Fibroblast of the aortic adventitia (primary cell): ENCODE measurements around the gene PNN. TPM values are rescaled to one million over a fixed set of nuclear protein-coding genes. Genes with fewer than 3 reads are reported as not detected.
"Not testable (repeated sequence)": the region's sequence is repeated elsewhere in the genome, so short reads cannot be mapped to it uniquely, and the experiment has no call there.

Experiments used
- DNase-seq: peaks from one replicate; pipeline ENCODE4 v3.0.0-alpha.2; 2010; ENCODE audit warnings: low read depth
- H3K4me3 ChIP-seq: 2 replicates; pipeline ENCODE4 v1.5.1; 2011; ENCODE audit warnings: low read depth, mild to moderate bottlenecking, control low read depth, low read length, moderate library complexity
- total RNA-seq: library from RNA; depleted of rRNA; stranded (reverse); fragments of >200 nt; gene quantifications from 2 replicates; pipeline ENCODE4 v1.2.3, GENCODE V29; 2012; ENCODE audit warnings: low replicate concordance
- TF ChIP-seq, protein P1 (sequence below): IDR thresholded peaks from 2 replicates; pipeline ENCODE4 v1.5.1; 2011; ENCODE audit warnings: mild to moderate bottlenecking, low read length, control low read depth, inconsistent platforms; ENCODE audit not compliant: insufficient read depth

The PNN gene
- 21.7 and 44.2 TPM in 2 replicates for total RNA-seq

DNA sequence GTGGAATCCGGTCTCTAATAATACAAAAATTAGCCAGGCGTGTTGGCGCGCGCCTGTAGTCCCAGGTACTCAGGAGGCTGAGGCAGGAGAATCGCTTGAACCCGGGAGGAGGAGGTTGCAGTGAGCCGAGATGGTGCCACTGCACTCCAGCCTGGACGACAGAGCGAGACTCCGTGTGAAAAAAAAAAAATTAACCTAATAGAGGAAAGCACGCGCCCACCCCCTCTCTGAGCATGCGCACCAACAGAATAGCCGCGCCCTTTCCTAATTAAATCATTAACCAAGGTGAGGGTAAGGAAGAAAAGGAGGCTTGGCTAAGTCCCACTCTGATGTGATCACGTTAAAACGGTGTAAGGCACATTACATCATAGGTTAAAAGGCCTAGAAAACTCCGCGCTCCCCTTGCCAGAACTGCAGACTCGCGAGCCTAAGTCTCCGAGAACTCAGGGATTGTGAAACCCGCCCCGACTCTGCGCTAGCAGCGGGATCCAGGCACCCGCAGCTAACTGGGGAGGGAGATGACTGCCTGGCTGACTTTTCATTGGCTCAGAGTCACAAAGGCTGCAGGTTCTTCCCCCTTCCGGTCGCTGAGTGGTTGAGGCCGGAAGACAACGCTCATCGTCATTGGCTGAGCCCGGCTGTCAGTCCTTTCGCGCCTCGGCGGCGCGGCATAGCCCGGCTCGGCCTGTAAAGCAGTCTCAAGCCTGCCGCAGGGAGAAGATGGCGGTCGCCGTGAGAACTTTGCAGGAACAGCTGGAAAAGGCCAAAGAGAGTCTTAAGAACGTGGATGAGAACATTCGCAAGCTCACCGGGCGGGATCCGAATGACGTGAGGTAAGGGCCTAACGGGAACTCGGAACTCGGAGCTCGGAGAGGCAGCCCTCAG is at the start of gene PNN:
Gene PNN, plus strand, starts transcription at position 695 of the 885 bp plus-strand sequence. Its CDS starts 26 bp downstream, at position 721.
- TF ChIP-seq, protein P1, sequence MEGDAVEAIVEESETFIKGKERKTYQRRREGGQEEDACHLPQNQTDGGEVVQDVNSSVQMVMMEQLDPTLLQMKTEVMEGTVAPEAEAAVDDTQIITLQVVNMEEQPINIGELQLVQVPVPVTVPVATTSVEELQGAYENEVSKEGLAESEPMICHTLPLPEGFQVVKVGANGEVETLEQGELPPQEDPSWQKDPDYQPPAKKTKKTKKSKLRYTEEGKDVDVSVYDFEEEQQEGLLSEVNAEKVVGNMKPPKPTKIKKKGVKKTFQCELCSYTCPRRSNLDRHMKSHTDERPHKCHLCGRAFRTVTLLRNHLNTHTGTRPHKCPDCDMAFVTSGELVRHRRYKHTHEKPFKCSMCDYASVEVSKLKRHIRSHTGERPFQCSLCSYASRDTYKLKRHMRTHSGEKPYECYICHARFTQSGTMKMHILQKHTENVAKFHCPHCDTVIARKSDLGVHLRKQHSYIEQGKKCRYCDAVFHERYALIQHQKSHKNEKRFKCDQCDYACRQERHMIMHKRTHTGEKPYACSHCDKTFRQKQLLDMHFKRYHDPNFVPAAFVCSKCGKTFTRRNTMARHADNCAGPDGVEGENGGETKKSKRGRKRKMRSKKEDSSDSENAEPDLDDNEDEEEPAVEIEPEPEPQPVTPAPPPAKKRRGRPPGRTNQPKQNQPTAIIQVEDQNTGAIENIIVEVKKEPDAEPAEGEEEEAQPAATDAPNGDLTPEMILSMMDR = no peak
- H3K4me3 ChIP-seq = peak within 1 kb of the TSS; percentile 94
- DNase-seq = peak; percentile 100

DNA sequence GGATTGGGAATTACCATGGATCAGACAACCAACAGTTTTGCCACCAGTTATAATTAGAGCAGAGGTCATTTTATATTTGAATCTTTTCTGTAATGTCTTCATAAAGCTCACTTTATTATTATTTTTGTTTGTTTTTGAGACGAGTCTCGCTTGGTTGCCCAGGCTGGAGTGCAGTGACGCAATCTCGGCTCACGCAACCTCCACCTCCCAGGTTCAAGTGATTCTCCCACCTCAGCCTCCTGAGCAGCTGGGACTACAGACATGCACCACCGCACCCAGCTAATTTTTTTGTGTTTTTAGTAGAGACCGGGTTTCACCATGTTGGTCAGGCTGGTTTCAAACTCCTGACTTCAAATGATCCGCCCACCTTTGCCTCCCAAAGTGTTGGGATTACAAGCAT is 37.2 kb upstream of the PNN start:
- not testable (repeated sequence) for DNase-seq, H3K4me3 ChIP-seq

DNA sequence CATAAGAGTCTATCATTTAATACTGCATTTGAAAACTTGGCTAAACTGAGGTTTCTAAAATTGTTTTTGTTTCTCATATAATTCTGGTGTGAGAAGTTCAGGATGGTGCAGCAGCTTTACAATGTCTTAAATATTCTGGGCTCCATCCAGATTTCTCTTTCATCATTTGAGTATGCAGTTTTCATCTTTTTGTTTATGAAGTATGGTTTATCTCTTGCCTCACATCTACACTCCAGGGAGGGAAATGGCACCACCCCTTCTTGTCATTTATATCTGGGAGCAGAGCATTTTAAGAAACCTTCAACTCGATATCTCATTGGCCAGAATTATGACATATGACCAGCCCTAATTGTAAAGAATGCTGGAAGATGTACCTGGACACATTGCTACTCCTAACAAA is 36.6 kb upstream of the PNN start:
- TF ChIP-seq, protein P1 = no peak
- DNase-seq = peak; percentile 12
- H3K4me3 ChIP-seq = no peak overlapping the region

DNA sequence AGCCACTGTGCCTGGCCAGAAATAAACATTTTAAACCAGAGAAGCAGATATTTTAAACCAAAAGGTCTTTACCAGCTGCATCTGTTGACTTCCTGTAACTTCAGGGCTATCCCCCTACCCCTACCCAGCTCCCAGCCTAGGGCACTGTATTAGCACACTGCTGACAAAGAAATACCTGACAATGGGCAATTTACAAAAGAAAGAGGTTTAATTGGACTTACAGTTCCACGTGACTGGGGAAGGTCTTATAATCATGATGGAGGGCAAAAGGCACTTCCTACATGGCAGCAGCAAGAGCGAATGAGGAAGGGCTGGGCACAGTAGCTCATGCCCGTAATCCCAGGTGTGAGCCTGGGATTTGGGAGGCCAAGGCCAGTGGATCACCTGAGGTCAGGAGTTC is 34.9 kb upstream of the PNN start:
- H3K4me3 ChIP-seq = no peak overlapping the region
- DNase-seq = no peak
- TF ChIP-seq, protein P1 = no peak

DNA sequence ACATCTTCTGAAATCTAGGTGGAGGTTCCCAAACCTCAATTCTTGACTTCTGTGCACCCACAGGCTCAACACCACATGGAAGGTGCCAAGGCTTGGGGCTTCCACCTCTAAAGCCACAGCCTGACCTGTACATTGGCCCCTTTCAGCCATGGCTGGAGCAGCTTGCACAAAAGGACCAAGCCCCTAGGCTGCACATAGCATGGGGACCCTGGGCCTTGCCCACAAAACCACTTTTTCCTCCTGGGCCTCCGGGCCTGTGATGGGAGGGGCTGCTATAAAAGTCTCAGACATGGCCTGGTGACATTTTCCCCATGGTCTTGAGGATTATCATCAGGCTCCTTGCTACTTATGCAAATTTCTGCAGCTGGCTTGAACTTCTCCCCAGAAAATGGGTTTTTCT is 33.4 kb upstream of the PNN start:
- H3K4me3 ChIP-seq, DNase-seq: not testable (repeated sequence)

DNA sequence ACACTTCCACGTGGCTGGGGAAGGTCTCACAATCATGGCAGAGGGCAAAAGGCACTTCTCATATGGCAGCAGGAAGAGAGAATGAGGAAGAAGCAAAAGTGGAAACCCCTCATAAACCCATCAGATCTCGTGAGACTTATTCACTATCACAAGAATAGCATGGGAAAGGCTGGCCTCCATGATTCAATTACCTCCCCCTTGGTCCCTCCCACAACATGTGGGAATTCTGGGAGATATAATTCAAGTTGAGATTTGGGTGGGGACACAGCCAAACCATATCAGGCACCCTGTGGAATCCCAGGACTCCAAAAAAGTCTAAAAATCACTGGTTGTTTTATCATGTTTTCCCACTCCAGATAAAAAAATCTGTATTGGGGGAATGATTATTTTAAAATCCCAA is 31.8 kb upstream of the PNN start:
- not testable (repeated sequence) for DNase-seq, H3K4me3 ChIP-seq

DNA sequence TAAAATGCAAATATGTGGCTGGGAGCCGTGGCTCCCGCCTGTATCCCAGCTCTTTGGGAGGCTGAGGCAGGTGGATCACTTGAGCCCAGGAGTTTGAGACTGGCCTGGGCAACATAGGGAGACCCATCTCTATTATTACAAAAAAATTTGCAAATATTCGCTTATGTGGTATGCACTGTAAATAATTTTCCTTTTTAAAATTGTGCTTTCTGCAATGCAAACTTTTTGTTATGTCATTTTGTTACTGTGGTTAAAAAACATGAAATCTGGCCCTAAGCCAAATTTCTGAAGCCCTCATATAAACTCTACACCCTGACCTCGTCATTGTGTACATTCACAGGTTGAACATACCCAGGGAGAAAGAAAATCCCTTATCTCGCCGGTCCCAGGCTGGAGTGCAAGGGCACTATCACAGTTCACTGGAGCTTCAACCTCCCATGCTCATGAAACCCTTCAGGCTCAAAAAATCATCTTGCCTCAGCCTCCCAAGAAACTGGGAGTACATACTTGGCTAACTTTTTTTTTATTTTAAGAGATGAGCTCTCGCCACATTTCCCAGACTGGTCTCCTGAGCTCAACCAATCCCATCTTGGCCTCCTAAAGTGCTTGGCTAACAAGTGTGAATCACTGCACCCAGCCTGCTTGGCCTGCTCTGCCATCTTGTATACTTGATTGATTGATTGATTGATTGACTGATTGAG is 29.6 kb upstream of the PNN start:
- DNase-seq = no peak
- H3K4me3 ChIP-seq = no peak overlapping the region
- TF ChIP-seq, protein P1 = no peak

DNA sequence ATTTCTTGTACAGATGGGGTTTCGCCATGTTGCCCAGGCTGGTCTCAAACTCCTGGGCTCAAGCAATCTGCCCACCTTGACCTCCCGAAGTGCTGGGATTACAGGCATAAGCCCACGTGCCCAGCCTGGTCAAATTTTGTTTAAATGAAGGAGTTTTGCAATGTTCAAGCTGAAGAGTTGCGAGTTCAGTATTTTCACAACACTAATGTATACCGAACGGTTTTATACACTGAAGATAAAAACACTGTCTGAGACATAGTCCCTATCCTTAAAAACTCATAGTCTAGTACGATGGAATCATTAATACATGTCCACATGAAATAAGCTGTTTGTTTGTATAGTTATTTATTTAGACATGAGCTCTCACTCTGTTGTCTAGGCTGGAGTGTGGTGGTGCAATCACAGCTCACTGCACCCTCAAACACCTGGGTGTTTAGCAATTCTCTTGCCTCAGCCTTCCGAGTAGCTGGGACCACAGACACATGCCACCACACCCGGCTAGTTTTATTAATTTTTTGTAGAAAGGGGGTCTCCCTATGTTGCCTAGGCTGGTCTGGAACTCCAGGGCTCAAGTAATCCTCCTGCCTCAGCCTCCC is 20.4 kb upstream of the PNN start:
- no peak overlapping the region for H3K4me3 ChIP-seq
- TF ChIP-seq, protein P1 = no peak
- no peak for DNase-seq
